HL-60 (cell line): ENCODE results near the gene RBFOX2.

Experiments used
- GABPA ChIP-seq: IDR thresholded peaks from 2 replicates; pipeline ENCODE4 v1.6.1; 2012; ENCODE audit warnings: low read depth
- POLR2AphosphoS5 ChIP-seq: IDR thresholded peaks from 2 replicates; pipeline ENCODE4 v1.6.1; 2012; ENCODE audit warnings: low read depth

GRCh38 chr22:35761037-35761436, 267.6 kb downstream of the RBFOX2 start:
- TF ChIP-seq GABPA (no peak), POLR2AphosphoS5 (no peak)
